B cell (primary cell): Measurements from ENCODE around the gene SLC25A13. TPM values are rescaled to one million over a fixed set of nuclear protein-coding genes. Genes with fewer than 3 reads are reported as not detected.

Experiments
- ATAC-seq: fragments of 200-7000 bp; cut with Tn5 transposase; one replicate; pipeline ENCODE4 v1.10.0; 2021; ENCODE audit warnings: low read depth, mild to moderate bottlenecking, moderate number of reproducible peaks, moderate library complexity
- CTCF ChIA-PET: fragments of 350-600 bp; sonication (Branson Sonifier 250); formaldehyde crosslinking; loops from one replicate; lab custom pipeline; 2021; ENCODE audit warnings: antibody characterized with exemption, inconsistent platforms; lab: Charles Lee
- POLR2A ChIA-PET: fragments of 350-600 bp; sonication (Branson Sonifier 250); formaldehyde crosslinking; loops from one replicate; lab custom pipeline; 2021; ENCODE audit warnings: antibody characterized with exemption; lab: Charles Lee
- DNase-seq: peaks from one replicate; pipeline ENCODE4 v3.0.0; 2013
- H2AFZ ChIP-seq: 2 replicates; pipeline ENCODE4 v1.6.1; 2012; ENCODE audit warnings: mild to moderate bottlenecking, low read depth, low read length; ENCODE audit not compliant: insufficient read depth, poor library complexity, severe bottlenecking
- H3K27ac ChIP-seq, 2 donors: 1 replicate in 1 of 2; 2 replicates in 1 of 2; pipeline ENCODE4 v1.5.1; 2012 to 2013; ENCODE audit warnings: low read length in 2 of 2, mild to moderate bottlenecking in 2 of 2, moderate library complexity in 1 of 2
- H3K27me3 ChIP-seq, 4 experiments: fragments of 200-600 bp in 1 of 4; sonication (generic) in 1 of 4; replicated peaks in 1 of 4; 1 replicate in 2 of 4; 2 replicates in 2 of 4; pipeline versions ENCODE4 v1.6.1 to v1.7.0; 2013 to 2016; ENCODE audit warnings: low read length in 3 of 4, mild to moderate bottlenecking in 2 of 4, mixed read lengths in 1 of 4, moderate library complexity in 1 of 4; ENCODE audit not compliant: insufficient read depth in 4 of 4, control insufficient read depth in 3 of 4; ENCODE audit errors: control extremely low read depth in 1 of 4
- H3K36me3 ChIP-seq, 2 experiments: replicated peaks in 1 of 2; 1 replicate in 1 of 2; 2 replicates in 1 of 2; pipeline versions ENCODE4 v1.6.1 to v1.7.1; 2013; ENCODE audit warnings: low read length in 1 of 2; ENCODE audit not compliant: insufficient read depth in 2 of 2, control insufficient read depth in 1 of 2; ENCODE audit errors: control extremely low read depth in 1 of 2, extremely low read depth in 1 of 2
- H3K4me1 ChIP-seq, 2 donors: fragments of 200-600 bp in 1 of 2; sonication (generic) in 1 of 2; 1 replicate in 1 of 2; 2 replicates in 1 of 2; pipeline versions ENCODE4 v1.5.1 to v1.6.1; 2013 to 2017; ENCODE audit warnings: low read length in 2 of 2; ENCODE audit not compliant: control insufficient read depth in 2 of 2, insufficient read depth in 2 of 2
- H3K4me2 ChIP-seq: replicated peaks from 2 replicates; pipeline ENCODE3; 2012; ENCODE audit warnings: mild to moderate bottlenecking, low read depth, low read length; ENCODE audit not compliant: poor library complexity, severe bottlenecking
- H3K4me3 ChIP-seq, 5 experiments: fragments of 200-600 bp in 1 of 5; sonication (generic) in 1 of 5; 1 replicate in 3 of 5; 2 replicates in 2 of 5; pipeline versions ENCODE4 v1.5.1 to v1.7.0; 2011 to 2016; ENCODE audit warnings: low read length in 4 of 5, mild to moderate bottlenecking in 4 of 5, low read depth in 2 of 5, control low read depth in 1 of 5, moderate library complexity in 1 of 5; ENCODE audit not compliant: insufficient read depth in 1 of 5; ENCODE audit errors: control extremely low read depth in 1 of 5, extremely low read depth in 1 of 5
- H3K79me2 ChIP-seq: fragments of 200-600 bp; sonication (generic); one replicate; pipeline ENCODE4 v1.6.0; 2016; ENCODE audit warnings: low read length; ENCODE audit not compliant: control insufficient read depth, insufficient read depth
- H3K9ac ChIP-seq: fragments of 200-600 bp; sonication (generic); 2 replicates; pipeline ENCODE4 v1.6.1; 2017; ENCODE audit warnings: mild to moderate bottlenecking, low read length, moderate library complexity
- H3K9me3 ChIP-seq, 3 donors: one replicate each; pipeline versions ENCODE4 v1.6.1 to v1.7.1; 2013; ENCODE audit warnings: low read length in 2 of 3; ENCODE audit not compliant: control insufficient read depth in 2 of 3, insufficient read depth in 1 of 3; ENCODE audit errors: control extremely low read depth in 1 of 3
- H4K20me1 ChIP-seq: 2 replicates; pipeline ENCODE4 v1.6.0; 2012; ENCODE audit warnings: mild to moderate bottlenecking, low read length; ENCODE audit not compliant: insufficient read depth, control insufficient read depth, poor library complexity, severe bottlenecking
- H3K27ac Mint-ChIP-seq: one replicate; pipeline ENCODE4 v1.8.0; 2021; ENCODE audit warnings: mixed read lengths
- H3K27me3 Mint-ChIP-seq: one replicate; pipeline ENCODE4 v1.8.0; 2021; ENCODE audit warnings: mixed read lengths
- H3K4me1 Mint-ChIP-seq: one replicate; pipeline ENCODE4 v1.8.0; 2021; ENCODE audit warnings: mixed read lengths
- H3K4me3 Mint-ChIP-seq: one replicate; pipeline ENCODE4 v1.8.0; 2021; ENCODE audit warnings: mixed read lengths
- H3K9me3 Mint-ChIP-seq: one replicate; pipeline ENCODE4 v1.8.0; 2022; ENCODE audit warnings: mixed read lengths; ENCODE audit not compliant: insufficient read depth
- EZH2 ChIP-seq: IDR thresholded peaks from 2 replicates; pipeline ENCODE4 v1.6.1; 2012; ENCODE audit warnings: borderline replicate concordance, low read depth, mild to moderate bottlenecking, moderate library complexity, low read length; ENCODE audit not compliant: insufficient read depth, poor library complexity, severe bottlenecking
- WGBS: methylation state at CpG from one replicate; pipeline ENCODE4 v1.1.5; 2013; ENCODE audit warnings: missing lambda C conversion rate; ENCODE audit not compliant: insufficient coverage; 5-methylcytosine and 5-hydroxymethylcytosine counted together
- intact Hi-C: fragments of 100-400 bp; cut with micrococcal nuclease; formaldehyde crosslinking; loops from one replicate; pipeline ENCODE4 v1.10.0; 2022
- polyA plus RNA-seq: library from polyadenylated mRNA; depleted of rRNA; stranded (reverse); fragments of >200 nt; gene quantifications from 2 replicates; pipeline ENCODE4 v1.2.3, GENCODE V29; 2012
- total RNA-seq, 2 donors: library from RNA; stranded (reverse); fragments of 120-200 nt in 1 of 2; gene quantifications; 1 replicate in 1 of 2; 2 replicates in 1 of 2; pipeline versions ENCODE4 v1.2.3 to v1.2.4, GENCODE V29; 2013 to 2022
- TF ChIP-seq, protein P1 (sequence below): fragments of 200-600 bp; IDR thresholded peaks from one replicate; pipeline ENCODE4 v1.8.0; 2022; ENCODE audit warnings: antibody characterized with exemption, mild to moderate bottlenecking

SLC25A13 gene
- total and polyA plus RNA-seq, 2 donors (not counting 1 experiment from before 2014, with no cell fraction given), result 12.5 to 30.9 TPM

GRCh38 chr7:96203786-96204185, 118.1 kb downstream of the SLC25A13 start:
- Mint-ChIP-seq H3K27me3 (no peaks in the 10 kb centered on the region), H3K9me3 (no peaks in the 10 kb centered on the region), H3K27ac (no peak overlapping the region), H3K4me3 (no peak overlapping the region), H3K4me1 (no peaks in the 10 kb centered on the region)
- Histone ChIP-seq H2AFZ (no peak overlapping the region), H3K9me3 (no peaks in the 10 kb centered on the region), H3K79me2 (no peaks in the 10 kb centered on the region), H3K9ac (no peak overlapping the region), H3K27ac (no peak overlapping the region), H3K4me1 (no peaks in the 10 kb centered on the region), H3K4me3 (no peak overlapping the region), H4K20me1 (no peaks in the 10 kb centered on the region), H3K27me3 (no peaks in the 10 kb centered on the region), H3K36me3 (peaks cover 4 to 7% of the 10 kb centered on the region in 2 experiments), H3K4me2 (no peak overlapping the region)
- CTCF ChIA-PET, result no interaction called here
- intact Hi-C loops, result no loop called here
- TF ChIP-seq, protein P1, sequence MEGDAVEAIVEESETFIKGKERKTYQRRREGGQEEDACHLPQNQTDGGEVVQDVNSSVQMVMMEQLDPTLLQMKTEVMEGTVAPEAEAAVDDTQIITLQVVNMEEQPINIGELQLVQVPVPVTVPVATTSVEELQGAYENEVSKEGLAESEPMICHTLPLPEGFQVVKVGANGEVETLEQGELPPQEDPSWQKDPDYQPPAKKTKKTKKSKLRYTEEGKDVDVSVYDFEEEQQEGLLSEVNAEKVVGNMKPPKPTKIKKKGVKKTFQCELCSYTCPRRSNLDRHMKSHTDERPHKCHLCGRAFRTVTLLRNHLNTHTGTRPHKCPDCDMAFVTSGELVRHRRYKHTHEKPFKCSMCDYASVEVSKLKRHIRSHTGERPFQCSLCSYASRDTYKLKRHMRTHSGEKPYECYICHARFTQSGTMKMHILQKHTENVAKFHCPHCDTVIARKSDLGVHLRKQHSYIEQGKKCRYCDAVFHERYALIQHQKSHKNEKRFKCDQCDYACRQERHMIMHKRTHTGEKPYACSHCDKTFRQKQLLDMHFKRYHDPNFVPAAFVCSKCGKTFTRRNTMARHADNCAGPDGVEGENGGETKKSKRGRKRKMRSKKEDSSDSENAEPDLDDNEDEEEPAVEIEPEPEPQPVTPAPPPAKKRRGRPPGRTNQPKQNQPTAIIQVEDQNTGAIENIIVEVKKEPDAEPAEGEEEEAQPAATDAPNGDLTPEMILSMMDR, result no peak
- TF ChIP-seq EZH2, result no peak
- ATAC-seq, result no peak
- WGBS, result 93% methylated on average over 3 of the region's 3 CpGs
- DNase-seq, result no peak
- POLR2A ChIA-PET, result no interaction called here

DNA sequence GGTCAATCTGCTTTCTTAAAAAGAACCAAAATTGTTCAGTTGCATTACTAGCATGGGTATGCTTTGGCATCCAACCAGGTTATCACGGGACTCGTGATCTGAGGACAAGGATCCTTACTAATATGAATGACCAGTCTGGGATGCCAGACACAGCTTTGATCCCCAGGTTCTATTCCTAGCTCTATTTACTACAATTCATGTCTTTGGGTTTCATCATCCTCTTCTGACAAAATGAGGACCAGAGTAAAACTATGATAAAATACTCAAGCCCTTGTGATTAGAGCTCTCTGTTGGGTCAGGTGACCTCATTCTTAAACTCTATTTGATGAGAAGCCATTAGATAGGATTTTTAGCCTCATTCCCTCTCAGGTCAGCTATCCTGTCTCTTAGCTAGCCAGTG, 119.8 kb downstream of the SLC25A13 start:
- POLR2A ChIA-PET, result no interaction called here

More for the DNA sequence above, 119.8 kb downstream of the SLC25A13 start:
- DNase-seq (no peak), ATAC-seq (no peak)
- 100% methylated on average over 2 of the region's 2 CpGs for WGBS
- Mint-ChIP-seq H3K4me1 (no peaks in the 10 kb centered on the region), H3K9me3 (no peaks in the 10 kb centered on the region), H3K27me3 (no peaks in the 10 kb centered on the region), H3K4me3 (no peak overlapping the region), H3K27ac (no peak overlapping the region)
- H3K4me1 ChIP-seq, result no peaks in the 10 kb centered on the region
- H3K4me3 ChIP-seq, result no peak overlapping the region
- TF ChIP-seq EZH2, result no peak
- intact Hi-C loops, result no loop called here
- H4K20me1 ChIP-seq, result no peaks in the 10 kb centered on the region
- peaks cover 2 to 5% of the 10 kb centered on the region in 2 experiments for H3K36me3 ChIP-seq
- no peaks in the 10 kb centered on the region for H3K27me3 ChIP-seq
- H3K27ac ChIP-seq, result no peak overlapping the region
- no peaks in the 10 kb centered on the region for H3K9me3 ChIP-seq
- H3K9ac ChIP-seq, result no peak overlapping the region
- CTCF ChIA-PET, result no interaction called here
- no peaks in the 10 kb centered on the region for H3K79me2 ChIP-seq
- H2AFZ ChIP-seq, result no peak overlapping the region
- H3K4me2 ChIP-seq, result no peak overlapping the region
